ENCODE results near the gene WDR36.
"Not testable (repeated sequence)": the region's sequence is repeated elsewhere in the genome, so short reads cannot be mapped to it uniquely, and the experiment has no call there.

Gene WDR36

DNA sequence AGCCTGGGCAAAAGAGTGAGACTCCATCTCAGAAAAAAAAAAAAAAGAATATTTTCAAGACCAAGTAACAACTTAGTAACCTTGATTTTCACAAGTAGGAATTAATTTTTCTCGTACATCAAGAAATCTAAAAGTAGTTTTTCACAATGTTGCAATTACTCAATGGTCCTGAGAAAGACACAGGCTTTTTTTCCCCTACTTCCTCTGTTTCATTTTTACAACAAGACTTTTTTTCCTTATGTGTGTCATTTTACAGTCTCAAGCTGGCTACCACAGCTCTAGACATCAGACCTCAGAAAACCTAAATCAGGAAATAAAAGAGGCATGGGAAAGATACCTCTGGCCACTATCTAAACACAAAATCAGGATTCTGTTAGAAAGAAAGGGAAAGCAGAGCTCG, 45.9 kb downstream of the WDR36 start:
- DNase-seq (ENCODE audit: low spot score), result no peak
- TF ChIP-seq, protein P1, sequence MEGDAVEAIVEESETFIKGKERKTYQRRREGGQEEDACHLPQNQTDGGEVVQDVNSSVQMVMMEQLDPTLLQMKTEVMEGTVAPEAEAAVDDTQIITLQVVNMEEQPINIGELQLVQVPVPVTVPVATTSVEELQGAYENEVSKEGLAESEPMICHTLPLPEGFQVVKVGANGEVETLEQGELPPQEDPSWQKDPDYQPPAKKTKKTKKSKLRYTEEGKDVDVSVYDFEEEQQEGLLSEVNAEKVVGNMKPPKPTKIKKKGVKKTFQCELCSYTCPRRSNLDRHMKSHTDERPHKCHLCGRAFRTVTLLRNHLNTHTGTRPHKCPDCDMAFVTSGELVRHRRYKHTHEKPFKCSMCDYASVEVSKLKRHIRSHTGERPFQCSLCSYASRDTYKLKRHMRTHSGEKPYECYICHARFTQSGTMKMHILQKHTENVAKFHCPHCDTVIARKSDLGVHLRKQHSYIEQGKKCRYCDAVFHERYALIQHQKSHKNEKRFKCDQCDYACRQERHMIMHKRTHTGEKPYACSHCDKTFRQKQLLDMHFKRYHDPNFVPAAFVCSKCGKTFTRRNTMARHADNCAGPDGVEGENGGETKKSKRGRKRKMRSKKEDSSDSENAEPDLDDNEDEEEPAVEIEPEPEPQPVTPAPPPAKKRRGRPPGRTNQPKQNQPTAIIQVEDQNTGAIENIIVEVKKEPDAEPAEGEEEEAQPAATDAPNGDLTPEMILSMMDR (IDR thresholded peaks at IDR 0.05; ENCODE audit: borderline replicate concordance, control extremely low read depth, extremely low read depth, insufficient read depth, missing control alignments), result no peak
- in situ Hi-C loops (cut with MboI; ENCODE audit: low sequenced_read_pairs, unreplicated experiment), result no loop called here

DNA sequence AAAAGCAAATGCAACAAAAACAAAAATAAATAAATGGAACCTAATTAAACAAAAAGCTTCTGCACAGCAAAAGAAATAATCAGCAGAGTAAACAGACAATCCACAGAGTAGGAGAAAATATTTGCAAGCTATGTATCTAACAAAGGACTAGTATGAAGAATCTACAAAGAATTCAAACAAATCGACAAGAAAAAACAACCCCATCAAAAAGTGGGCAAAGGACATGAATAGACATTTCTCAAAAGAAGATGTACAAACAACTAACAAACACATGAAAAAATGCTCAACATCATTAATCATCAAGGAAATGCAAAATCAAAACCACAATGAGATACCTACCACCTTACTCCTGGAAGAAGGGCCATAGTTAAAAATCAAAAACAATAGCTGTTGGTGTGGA, 49.3 kb downstream of the WDR36 start:
- not testable (repeated sequence) for DNase-seq (ENCODE audit: low spot score)

DNA sequence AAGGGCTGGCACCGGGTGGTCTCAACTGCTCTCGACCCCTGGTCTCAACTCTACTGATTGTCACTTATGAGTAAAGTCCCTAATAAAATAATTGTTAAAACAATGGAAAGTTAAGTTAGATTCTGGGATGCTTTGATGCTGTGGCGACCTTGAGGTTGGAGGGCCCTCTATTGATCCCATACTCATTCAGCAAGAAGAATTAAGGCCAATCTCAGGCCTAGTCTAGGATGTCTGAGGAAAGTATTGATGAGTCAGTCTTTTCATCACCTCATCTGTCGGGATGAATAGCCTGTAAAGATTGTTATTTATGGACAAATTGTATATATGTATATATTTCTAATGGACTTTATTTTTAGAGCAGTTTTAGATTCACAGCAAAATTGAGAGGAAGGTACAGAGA, 50.8 kb downstream of the WDR36 start:
- no peak for DNase-seq (ENCODE audit: low spot score)
- in situ Hi-C loops (cut with MboI; ENCODE audit: low sequenced_read_pairs, unreplicated experiment), result no loop called here
- TF ChIP-seq, protein P1 (IDR thresholded peaks at IDR 0.05; ENCODE audit: borderline replicate concordance, control extremely low read depth, extremely low read depth, insufficient read depth, missing control alignments), result no peak

More for the DNA sequence above, 49.3 kb downstream of the WDR36 start:
- in situ Hi-C loops (cut with MboI; ENCODE audit: low sequenced_read_pairs, unreplicated experiment), result not testable (repeated sequence)

DNA sequence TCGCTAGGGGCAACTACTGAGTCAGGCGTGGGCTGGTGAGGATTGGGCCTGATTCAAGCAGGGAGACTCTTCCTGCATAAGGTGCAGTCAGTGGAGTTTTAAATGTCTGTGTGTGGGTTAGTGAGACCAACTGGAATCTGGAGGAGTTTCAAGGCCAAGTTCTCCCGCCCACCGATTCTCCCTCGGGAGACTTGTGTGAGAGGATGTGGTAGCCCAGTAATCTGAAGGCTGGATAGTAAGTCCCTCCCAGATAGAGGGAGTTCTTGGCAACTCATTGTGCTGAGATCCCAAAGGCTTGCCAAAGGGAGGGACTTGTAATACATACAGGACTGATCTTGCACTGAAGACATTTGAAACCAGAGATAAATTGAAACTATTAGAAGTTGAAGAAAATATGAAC, 51.8 kb downstream of the WDR36 start:
- TF ChIP-seq, protein P1 (IDR thresholded peaks at IDR 0.05; ENCODE audit: borderline replicate concordance, control extremely low read depth, extremely low read depth, insufficient read depth, missing control alignments), result no peak
- no peak for DNase-seq (ENCODE audit: low spot score)
- in situ Hi-C loops (cut with MboI; ENCODE audit: low sequenced_read_pairs, unreplicated experiment), result no loop called here

DNA sequence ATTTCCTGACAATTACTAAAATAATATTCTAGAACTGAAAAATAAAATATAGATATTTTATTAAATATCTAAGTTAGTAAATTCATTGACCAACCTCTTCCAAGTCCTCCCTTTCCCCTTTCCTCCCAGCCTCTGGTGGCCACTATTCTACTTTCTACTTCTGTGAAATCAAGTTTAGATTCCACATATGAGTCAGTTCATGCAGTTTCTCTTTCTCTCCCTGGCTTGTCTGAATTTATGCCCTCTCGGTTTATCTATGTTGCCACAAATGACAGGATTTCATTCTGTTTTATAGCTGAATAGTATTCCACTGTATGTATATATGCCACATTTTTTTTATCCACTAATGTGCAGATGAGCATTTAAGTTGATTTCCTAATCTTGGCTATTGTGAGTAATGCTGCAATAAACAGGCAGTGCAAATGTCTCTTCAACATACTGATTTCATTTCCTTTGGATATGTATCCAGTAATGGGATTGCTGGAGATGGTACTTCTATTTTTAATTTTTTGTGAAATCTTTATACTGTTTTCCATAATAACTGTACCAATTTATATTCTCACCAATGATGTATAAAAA, 52.3 kb downstream of the WDR36 start:
- TF ChIP-seq, protein P1 (IDR thresholded peaks at IDR 0.05; ENCODE audit: borderline replicate concordance, control extremely low read depth, extremely low read depth, insufficient read depth, missing control alignments), result no peak
- in situ Hi-C loops (cut with MboI; ENCODE audit: low sequenced_read_pairs, unreplicated experiment), result no loop called here
- peak; percentile 47 for DNase-seq (ENCODE audit: low spot score)

DNA sequence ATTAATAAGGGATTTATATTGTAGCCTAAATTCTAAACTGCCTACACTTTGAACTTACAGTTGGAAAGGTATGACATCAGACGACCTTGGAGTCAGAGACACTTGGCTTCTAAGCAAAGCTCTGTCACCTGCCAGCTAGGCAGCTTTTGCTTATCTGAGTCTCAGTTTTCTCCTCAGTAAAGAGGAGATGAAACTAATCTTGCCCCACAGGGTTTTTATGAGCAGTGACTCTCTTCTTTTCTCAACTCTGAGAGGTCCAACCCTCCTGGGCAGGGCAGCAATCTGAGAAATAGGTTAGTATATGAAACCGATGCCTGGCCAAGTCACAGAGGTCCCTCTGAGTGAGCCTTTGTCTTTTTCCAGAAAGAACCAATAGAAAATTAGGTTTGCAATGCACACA, 53.9 kb downstream of the WDR36 start:
- TF ChIP-seq, protein P1 (IDR thresholded peaks at IDR 0.05; ENCODE audit: borderline replicate concordance, control extremely low read depth, extremely low read depth, insufficient read depth, missing control alignments), result no peak
- DNase-seq (ENCODE audit: low spot score), result no peak
- in situ Hi-C loops (cut with MboI; ENCODE audit: low sequenced_read_pairs, unreplicated experiment), result no loop called here

DNA sequence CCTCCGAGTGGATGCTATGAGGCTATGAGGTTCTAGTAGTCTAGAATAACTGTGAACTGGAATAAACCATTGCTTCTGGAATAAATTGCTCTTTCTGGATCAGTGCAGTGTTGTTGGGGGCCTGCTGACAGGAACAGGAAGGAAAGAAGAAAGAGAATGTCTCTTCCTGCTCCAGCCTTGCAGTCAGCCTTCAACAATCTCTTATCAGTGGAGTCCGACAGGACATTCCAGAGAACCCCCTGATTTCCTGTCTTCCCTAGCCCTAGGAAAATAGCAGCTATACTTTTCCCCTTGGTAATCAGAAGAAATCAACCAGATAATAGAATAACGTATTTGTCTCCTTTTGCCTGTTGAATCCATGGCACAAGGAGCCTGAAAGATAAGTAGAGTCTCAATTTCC, 55.4 kb downstream of the WDR36 start:
- TF ChIP-seq, protein P1 (IDR thresholded peaks at IDR 0.05; ENCODE audit: borderline replicate concordance, control extremely low read depth, extremely low read depth, insufficient read depth, missing control alignments), result no peak
- in situ Hi-C loops (cut with MboI; ENCODE audit: low sequenced_read_pairs, unreplicated experiment), result no loop called here
- no peak for DNase-seq (ENCODE audit: low spot score)

Data from GM13976 (cell line).